A673 (cell line): ENCODE data around the gene ZFTA.

ENCODE experiments used
- CTCF ChIP-seq: fragments of 300-800, 200-600 bp; sonication (generic); conservative IDR thresholded peaks from 2 replicates; pipeline ENCODE4 v1.5.1; 2017; ENCODE audit warnings: low read depth, mild to moderate bottlenecking, antibody characterized with exemption, low read length, moderate library complexity, mixed read lengths
- EZH2 ChIP-seq: fragments of 200-600 bp; sonication (generic); IDR thresholded peaks from 2 replicates; pipeline ENCODE4 v1.6.1; 2017; ENCODE audit warnings: borderline replicate concordance, low read depth, mild to moderate bottlenecking, mixed read lengths, antibody characterized with exemption, low read length; ENCODE audit not compliant: poor library complexity, severe bottlenecking

- TF ChIP-seq CTCF = no peak
- TF ChIP-seq EZH2 = no peak
These were observed 45.2 kb upstream of the ZFTA start for GRCh38 chr11:63813563-63814382.
